Ureter (tissue), 1 donor: ENCODE data around the gene GGNBP2. TPM values are rescaled to one million over a fixed set of nuclear protein-coding genes. Genes with fewer than 3 reads are reported as not detected.
"Not testable (repeated sequence)": the region's sequence is repeated elsewhere in the genome, so short reads cannot be mapped to it uniquely, and the experiment has no call there.

ENCODE experiments used
- DNase-seq: peaks from one replicate; pipeline ENCODE4 v3.0.0-alpha.2; 2020; ENCODE audit warnings: low spot score
- total RNA-seq: library from RNA; stranded (reverse); gene quantifications from one replicate; pipeline ENCODE4 v1.2.4, GENCODE V29; 2023
- donor health status: DM: yes; HTN: yes; CAD: no.

GGNBP2 gene
- total RNA-seq, 1 donor from 2014 or later = 109 TPM

DNA sequence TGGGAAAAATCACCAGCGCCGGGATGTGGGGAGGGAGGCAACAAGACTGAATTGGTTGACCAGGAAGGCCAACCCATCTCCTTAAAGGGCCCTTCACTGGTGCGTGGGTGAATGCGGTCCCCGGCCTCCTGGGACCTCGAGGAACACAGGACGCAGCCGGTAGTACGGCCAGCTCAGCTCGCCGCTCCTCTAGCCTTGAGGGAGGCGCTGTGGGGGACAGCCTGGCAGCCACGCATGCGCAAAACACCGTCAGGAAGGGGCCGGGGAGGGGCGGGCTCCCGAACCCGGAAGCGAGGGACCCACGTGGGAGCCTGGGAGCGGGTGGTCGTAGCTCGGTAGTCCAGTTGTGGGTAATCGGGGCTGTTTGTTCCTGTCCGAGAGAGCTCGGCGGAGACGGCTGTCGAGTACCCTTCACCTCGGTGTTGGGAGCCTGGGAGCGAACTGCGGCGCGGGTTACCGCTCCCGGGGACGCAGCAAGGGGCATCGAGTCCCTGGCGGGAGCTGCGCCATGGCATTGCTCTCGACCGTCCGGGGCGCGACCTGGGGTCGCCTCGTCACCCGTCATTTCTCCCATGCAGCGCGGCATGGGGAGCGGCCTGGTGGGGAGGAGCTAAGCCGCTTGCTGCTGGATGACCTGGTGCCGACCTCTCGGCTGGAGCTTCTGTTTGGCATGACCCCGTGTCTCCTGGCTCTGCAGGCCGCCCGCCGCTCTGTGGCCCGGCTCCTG, 56.7 kb downstream of the GGNBP2 start, which contains the start of gene MRM1:
Gene MRM1, plus strand, starts transcription at position 281 of the 727 bp plus-strand sequence. Its CDS starts 228 bp downstream, at position 509.
- DNase-seq = peak; percentile 95

DNA sequence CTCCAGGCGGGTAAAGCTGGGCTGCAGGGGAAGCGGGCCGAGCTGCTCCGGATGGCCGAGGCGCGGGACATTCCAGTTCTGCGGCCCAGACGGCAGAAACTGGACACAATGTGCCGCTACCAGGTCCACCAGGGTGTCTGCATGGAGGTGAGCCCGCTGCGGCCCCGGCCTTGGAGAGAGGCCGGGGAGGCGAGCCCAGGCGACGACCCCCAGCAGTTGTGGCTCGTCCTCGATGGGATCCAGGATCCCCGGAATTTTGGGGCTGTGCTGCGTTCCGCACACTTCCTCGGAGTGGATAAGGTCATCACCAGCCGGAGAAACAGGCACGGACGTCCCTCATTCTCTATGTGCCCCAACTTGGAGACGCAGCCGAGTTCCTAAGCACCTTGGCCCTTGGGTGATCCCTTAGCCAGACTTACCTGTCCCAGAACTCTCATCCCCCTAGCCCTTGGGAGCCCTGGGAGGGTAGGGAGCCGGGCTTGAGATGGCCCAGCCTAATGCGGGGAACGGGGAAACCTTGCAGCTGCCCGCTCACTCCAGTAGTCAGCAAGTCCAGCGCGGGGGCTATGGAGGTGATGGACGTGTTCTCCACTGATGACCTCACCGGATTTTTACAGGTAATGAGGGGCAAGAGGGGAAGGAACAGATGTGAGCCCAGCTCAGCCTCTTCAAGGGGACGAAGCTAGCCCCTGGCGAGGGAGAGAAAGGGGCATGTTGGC, 57.5 kb downstream of the GGNBP2 start:
- no peak for DNase-seq

DNA sequence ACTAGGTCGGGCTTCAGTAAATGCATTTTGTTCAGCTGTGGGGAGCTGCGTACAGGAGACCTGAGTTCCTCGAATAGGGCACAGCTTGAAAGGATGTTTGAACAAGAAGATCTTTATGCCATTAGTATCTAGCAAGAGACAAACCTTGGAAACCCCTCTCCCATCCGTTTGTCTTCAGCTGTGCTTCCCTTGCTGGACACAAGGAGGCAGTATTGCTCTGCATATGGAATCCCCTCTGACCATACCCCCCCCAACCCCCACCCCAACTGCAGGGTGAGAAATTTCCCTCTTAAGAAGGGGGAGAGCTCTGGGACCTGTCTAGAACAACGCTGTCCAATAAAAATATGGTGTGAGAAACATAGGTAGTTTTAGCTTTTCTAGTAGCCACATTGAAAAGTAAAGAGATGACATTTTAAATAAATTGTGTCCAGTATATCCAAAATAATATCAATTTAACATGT, 58.2 kb downstream of the GGNBP2 start:
- peak; percentile 61 for DNase-seq

DNA sequence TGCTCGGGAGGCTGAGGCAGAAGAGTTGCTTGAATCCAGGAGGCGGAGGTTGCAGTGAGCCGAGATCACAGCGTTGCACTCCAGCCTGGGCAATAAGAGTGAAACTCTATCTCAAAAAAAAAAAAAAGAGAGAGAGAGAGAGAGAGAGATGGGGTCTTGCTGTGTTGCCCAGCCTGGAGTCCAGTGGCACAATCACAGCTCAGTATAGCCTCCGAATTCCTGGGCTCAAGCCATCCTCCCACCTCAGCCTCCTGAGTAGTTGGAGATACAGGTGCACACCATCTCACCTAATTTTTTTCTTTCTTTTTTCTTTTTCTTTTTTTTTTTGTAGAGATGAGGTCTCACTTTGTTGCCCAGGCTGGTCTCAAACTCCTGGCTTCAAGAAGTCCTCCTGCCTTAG, 60.3 kb downstream of the GGNBP2 start:
- not testable (repeated sequence) for DNase-seq

DNA sequence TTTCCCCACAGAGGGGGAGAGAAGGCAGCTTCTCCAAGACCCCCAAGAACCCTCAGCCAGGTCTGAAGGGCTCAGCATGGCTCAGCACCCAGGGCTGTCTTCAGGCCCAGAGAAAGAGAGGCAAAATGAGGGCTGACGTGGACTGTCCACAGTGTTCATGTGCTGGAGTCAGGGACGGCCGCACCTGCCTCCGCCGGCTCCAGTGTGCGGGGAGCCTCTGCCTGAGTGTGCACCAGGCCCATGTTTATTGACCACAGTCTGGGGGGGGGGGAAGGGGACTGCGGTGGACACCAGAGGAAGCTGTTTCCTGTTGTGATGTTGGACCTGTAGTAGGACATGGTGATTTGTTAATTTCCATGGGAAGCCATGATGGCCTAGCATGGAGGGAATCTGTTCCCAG, 63.6 kb downstream of the GGNBP2 start:
- DNase-seq = no peak

DNA sequence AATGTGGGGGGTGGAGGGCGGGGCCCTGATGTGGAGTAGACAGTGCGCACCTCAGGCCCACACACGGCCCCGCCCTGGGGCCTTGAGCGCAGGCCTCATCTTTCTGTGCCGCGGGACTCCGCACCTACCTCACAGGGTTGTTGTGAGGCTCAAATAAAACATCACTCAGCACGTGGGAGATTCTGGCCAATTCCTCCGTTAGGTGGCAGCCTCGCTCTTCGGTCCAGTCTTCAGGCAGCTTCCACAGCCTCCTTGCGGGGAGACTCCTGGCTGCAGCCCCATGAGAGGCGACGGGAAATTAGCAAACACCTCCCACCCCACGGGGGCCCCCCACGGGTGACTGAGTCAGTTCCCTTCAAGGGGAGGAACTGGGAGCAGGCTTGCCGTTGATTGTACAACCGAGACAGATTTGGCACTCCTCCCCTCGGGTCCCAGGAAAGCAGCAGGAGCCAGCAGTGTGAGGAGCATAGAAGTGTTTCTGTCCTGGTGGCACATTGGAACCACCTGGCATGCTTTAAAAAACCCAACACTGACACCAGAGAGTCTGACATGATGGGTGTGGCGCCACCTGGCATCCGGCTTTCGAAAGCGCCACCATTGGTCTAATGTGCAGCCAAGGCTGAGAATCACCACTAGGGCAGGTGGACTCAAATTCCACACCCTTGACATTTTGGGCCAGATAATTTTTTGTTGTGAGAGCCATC, 64.2 kb downstream of the GGNBP2 start:
- DNase-seq = no peak

DNA sequence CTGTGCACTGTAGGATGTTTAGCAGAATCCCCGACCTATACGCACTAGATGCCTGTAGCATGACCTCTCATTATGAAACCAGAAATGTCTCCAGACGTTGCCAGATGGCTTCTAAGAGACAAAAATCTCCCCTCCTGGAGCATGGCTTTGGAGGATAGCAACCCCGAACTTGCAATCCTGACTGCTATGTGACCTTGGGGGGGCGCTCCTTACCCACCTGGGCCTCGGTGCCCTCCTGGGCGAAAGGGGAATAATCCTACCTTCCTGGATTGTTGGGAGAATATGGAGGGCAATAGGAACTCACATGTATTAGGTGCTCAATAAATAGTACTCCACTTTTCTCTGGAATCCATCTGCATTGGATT, 64.8 kb downstream of the GGNBP2 start:
- DNase-seq = no peak

DNA sequence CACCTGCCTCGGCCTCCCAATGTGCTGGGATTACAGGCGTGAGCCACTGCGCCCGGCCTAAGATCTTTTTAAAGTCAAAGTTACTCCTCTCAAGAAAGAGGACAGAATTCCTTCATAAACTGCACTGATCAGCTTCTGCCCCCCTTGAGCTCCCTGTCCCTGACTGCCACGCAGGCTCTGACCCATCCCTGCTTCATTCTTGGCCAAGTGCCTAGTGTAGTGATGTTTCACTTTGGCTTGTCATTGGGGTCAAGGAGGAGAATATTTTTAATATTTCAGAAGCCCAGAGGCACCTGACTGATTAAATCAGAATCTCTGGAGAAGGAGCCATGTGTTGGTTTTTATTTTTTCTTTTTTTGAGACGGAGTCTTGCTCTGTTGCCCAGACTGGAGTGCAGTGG, 65.8 kb downstream of the GGNBP2 start:
- DNase-seq = no peak

DNA sequence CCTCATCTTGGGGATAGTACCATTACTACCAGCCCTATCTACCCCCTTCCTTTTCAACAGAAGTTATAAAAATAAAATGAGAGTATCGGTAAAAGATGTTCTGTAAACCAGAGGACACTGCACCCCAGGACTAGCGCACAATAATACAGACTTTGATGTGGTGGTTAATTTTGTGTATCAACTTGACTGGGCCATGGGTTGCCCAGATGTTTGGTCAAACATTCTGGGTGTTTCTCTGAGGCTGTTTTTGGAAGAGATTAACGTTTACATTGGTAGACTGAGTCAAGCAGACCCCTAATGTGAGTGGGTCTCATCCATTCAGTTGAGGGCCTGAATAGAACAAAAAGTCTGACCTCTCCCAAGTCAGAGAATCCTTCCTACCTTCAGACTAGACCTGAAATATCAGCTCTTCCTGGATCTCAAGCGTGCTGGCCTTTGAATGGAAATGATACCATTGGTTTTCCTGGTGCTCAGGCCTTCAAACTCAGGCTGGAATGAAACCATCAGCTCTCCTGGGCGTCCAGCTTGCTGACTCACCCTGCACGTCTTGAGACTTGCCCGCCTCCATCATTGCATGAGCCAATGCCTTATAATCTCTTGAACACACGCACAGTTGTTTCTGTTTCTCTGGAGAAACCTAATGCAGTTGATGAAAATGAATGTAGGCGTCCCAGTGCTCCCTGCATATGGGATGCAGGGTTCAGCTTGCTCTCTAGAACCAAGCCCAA, 66.8 kb downstream of the GGNBP2 start:
- DNase-seq = peak; percentile 56

DNA sequence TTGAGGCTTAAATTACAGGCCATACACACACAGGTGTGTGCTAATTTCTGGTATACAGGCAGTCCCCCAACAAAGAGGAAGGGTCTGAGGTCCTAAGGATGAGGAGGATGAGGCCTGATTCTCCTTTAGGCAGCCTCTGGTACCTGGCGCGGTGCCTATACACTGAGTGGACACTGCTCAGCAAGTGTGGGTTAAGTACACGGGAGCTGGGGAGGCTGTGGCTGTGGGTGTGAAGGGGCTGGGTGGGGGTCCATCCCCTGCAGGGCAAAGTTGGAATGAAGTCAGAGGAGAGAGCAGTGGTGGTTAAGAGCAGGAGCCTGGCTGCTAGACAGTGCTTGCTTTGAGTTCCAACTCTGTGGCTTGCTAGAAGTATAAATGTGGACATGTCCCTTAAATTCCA, 67.6 kb downstream of the GGNBP2 start:
- DNase-seq = no peak

DNA sequence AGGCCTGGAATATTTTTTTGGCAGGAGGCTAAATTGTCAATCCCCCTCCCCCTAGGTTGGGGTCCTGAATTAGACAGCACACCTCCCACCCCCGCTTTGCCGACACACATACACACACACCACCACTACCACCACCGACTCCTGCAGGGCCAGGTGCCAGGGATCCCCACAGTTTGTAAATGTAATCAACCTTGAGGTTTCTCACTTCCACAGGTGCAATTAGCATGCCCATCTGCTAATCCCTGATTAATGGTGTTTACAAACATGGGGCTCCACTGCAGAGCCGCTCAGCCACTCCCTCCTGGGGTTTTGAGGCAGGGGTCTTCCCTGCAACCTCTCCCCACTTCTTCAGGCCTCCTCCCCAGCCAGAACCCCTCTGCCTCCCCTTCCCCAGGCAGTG, 68.4 kb downstream of the GGNBP2 start:
- no peak for DNase-seq

DNA sequence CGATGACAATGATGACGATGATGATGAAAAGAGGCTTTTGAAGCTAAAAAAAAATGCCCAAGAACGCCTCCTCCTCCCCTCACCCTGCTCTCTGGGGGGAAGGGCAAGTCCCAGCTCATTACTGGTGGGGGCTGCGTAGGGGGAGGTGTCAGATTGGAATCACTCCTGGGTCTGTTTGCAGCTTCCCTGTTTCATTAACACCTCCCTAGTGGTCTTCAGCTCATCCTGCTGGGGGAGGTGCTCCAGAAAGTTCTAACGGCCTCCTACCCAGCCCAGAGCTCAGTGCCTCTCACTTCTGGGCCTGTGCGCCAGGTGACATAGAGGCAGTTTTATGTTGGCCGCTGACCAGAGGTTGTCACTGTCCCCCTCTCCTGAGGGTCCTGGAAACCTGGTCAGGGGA, 69.4 kb downstream of the GGNBP2 start:
- no peak for DNase-seq

DNA sequence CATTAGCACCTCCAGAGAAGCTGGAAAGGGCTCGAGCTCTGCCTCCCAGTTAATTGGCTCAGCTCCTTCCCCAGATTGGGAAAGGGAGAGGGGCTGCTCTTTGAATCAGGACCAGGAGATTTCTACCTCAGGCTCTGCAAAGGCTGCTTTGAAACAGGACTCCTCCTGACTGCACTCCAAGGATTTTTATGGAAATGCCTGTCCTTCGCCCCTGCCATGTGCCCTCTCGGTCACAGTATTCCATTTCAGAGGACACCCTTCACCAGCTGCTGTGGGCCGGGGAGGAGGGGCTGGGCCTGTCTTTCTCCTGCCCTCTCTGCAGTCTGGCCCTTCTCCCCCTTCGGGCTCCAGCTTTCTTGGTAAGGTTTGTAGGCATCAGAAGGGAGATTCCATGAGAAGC, 70.2 kb downstream of the GGNBP2 start:
- DNase-seq = no peak

DNA sequence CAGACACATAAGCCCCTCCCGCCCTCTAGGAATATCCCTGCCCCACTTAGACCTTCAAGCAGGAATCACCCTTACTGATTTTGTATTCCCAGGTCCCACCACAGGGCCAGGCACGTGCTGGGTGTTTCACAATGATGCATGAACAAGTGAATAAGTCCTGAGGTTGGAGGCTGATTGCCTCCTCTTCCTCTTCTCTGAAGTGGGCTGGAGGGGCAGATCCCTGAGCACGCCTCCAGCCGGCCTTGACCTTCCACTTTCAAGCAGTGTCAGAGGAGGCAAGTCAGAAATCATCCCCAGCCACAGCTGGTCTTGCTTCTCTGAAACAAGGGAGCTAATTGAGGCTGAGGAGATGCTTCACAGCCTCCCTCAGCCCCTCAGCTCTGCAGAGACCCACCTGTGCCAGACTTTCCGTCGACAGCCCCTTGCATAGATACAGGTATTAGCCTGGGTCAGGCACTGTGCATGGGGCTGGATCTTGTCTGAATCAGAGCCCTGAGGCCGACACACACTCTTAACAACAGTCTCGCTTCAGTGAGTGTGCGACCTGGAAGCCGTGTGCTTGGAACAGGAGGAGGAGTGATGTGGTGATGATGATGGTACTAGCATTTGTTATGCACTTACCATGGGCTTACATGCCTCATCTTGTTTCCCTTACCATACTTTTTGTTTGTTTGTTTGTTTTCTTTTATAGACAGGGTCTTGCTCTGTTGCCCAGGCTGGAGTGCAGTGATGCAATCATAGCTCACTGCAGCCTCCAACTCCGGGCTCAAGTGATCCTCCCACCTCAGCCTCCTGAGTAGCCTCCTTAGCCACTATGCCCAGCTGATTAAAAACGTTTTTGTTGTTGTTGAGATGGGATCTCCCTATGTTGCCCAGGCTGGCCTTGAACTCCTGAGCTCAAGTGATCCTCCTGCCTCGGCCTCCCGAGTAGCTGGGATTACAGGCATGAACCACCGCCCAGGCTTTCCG, 71.6 kb downstream of the GGNBP2 start:
- no peak for DNase-seq

DNA sequence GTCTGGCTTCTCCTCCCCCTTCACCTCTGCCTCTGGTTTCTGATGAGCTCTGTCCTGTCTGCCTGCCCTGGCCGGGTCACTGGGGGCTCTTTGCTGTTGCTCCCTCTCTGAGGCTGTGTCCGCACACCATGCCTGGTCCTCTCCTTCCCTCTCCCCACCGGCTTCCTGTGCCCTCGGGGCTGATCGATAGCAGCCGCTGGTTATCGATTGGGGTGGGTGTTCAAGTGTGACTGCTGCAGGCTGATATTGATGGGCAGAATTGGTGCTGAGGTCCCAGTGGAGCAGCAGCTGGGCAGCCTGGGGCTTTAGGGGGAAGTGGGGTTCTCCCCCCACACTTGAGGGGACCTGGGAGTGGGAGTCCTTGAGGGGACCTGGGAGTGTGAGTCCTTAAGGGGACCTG, 73.1 kb downstream of the GGNBP2 start:
- no peak for DNase-seq

DNA sequence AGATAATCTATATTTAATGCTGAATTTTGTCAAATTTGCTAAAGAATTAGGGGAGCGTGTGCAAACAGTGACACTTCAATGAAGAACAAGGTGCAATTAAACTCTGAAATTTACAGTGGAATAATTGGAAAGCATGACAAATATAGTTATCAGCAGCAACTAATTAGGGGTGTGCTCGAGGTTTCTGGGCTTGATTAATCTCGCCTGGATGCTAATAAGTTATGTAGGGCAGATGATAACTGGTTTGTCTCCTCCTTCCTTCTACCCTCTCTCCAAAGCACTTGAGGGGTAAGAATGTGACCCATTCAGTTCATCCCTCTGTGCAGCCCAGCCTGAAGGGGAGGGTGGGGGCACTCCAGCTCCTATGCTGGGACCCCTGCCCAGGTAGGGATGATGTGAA, 78.6 kb downstream of the GGNBP2 start:
- DNase-seq = no peak

DNA sequence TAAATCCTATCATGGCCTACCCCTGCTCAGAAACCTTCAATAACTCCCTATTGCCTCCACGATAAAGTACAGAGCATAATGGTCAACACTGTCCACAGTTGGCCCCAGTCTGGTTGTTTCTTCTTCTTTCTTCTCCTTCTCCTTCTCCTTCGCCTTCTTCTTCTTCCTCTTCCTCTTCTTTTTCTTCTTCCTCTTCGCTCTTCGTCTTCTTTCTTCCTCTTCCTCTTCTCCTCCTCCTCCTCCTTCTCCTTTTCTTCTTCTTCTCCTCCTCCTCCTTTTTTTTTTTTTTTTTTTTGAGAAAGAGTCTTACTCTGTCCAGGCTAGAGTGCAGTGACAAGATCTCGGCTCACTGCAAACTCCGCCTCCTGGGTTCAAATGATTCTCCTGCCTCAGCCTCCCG, 80.5 kb downstream of the GGNBP2 start:
- DNase-seq = no peak

DNA sequence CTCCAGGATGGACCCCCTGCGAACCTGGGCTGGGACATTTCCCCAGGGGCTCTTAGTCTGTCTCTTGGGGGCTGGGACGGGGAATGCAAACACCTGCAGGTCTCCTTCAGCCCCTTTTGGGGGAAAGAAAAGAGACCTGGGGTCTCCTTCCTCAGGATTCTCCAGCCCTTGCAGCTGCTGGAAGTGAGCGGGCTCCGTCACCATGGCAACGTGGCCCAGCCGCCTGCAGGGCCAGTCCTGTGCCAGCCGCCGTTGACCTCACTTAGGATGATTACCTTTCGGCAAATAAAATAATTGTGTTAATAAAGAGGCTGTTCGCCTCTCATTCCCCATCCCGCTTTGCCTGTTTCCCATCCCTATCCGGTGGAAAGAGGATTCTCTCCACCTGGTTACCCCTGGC, 82.4 kb downstream of the GGNBP2 start:
- no peak for DNase-seq

DNA sequence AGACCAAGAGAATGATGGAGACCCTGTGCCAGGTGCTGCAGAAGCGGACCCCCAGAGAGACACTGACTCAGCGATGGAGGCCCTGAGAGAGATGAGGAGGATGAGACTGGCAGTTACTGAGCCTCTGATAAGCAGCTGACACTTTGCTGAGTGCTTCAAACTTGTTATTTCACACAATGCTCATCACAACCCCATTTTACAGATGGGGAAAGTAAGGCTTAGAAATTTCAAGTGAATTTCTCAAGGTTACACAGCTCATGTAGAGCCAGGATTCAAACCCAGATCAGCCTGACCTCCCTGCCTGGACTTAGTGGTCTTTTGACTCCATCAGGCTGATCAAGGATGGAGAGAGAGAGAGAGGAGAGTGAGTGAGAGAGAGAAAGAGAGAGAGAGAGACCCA, 83.9 kb downstream of the GGNBP2 start:
- no peak for DNase-seq

DNA sequence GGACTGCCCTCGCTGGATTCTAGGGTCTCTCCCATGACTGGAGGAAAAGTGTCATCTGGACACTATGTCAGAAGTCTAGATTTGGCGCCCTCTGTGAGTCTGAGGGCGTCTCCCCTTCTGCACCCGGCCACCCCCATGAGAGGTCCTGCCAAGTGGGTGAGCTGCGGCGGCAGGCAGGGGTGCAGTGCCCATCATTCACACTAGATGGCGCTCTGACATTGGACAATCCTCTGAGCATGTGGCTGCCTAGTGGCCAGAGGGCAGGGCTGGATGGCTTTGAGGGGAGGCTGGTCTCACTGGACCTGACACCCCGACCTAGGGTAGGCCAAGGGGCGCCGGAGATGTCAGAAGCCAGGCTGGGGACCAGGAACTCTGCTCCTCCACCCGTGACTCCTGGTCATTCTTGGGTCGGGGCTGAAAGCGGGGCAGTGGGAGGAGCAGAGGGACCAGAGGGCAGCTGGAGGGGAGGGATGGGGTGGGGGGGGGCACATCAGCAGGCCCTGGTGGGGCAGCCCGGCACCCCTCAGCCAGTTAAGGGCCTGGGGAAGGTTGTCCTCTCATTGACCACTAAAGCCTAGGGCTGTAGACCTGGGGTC, 84.6 kb downstream of the GGNBP2 start:
- peak; percentile 77 for DNase-seq
